ENCODE measurements around the gene VAV3. TPM values are rescaled to one million over a fixed set of nuclear protein-coding genes. Genes with fewer than 3 reads are reported as not detected.

The VAV3 gene
- total RNA-seq, 1 donor from 2014 or later = 25.8 TPM

- Mint-ChIP-seq H3K27me3 (ENCODE audit: unreplicated experiment) (peaks cover 3% of the 10 kb centered on the region), H3K4me1 (ENCODE audit: low read depth, unreplicated experiment) (peaks cover 23% of the 10 kb centered on the region), H3K4me3 (ENCODE audit: unreplicated experiment) (no peak overlapping the region), H3K9me3 (ENCODE audit: unreplicated experiment) (peaks cover 7% of the 10 kb centered on the region), H3K27ac (ENCODE audit: unreplicated experiment) (no peak overlapping the region), H3K36me3 (ENCODE audit: unreplicated experiment) (no peaks in the 10 kb centered on the region)
- TF ChIP-seq, protein P1, sequence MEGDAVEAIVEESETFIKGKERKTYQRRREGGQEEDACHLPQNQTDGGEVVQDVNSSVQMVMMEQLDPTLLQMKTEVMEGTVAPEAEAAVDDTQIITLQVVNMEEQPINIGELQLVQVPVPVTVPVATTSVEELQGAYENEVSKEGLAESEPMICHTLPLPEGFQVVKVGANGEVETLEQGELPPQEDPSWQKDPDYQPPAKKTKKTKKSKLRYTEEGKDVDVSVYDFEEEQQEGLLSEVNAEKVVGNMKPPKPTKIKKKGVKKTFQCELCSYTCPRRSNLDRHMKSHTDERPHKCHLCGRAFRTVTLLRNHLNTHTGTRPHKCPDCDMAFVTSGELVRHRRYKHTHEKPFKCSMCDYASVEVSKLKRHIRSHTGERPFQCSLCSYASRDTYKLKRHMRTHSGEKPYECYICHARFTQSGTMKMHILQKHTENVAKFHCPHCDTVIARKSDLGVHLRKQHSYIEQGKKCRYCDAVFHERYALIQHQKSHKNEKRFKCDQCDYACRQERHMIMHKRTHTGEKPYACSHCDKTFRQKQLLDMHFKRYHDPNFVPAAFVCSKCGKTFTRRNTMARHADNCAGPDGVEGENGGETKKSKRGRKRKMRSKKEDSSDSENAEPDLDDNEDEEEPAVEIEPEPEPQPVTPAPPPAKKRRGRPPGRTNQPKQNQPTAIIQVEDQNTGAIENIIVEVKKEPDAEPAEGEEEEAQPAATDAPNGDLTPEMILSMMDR (IDR thresholded peaks at IDR 0.05; ENCODE audit: partially characterized antibody, unreplicated experiment) = no peak
- no peak for DNase-seq
Observed at GRCh38 chr1:107526524-107527198, 438.3 kb downstream of the VAV3 start.

DNA sequence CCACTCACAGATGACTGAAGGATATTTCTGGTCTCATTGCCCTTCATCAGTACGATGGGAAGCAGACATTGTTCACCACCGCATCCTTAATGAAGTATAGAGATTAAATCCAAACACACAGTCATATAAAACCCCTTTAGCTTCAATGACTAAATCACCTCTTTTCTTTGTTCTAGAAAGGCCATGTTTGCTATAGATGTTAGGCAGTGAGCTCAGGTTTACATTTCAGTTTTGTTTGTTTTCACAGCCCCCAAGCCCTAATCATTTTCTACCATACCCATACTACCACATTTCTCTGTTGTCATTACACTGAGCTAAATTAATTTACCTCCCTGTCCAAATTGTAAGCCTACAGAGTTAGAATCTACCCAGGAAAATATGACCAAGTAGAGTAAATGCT, 439.0 kb downstream of the VAV3 start:
- Mint-ChIP-seq H3K27me3 (ENCODE audit: unreplicated experiment) (peaks cover 3% of the 10 kb centered on the region), H3K4me1 (ENCODE audit: low read depth, unreplicated experiment) (peaks cover 16% of the 10 kb centered on the region), H3K36me3 (ENCODE audit: unreplicated experiment) (no peaks in the 10 kb centered on the region), H3K27ac (ENCODE audit: unreplicated experiment) (no peak overlapping the region), H3K4me3 (ENCODE audit: unreplicated experiment) (no peak overlapping the region), H3K9me3 (ENCODE audit: unreplicated experiment) (peaks cover 7% of the 10 kb centered on the region)
- TF ChIP-seq, protein P1 (IDR thresholded peaks at IDR 0.05; ENCODE audit: partially characterized antibody, unreplicated experiment) = no peak
- DNase-seq = no peak

GRCh38 chr1:107525145-107525544, 439.8 kb downstream of the VAV3 start:
- H3K9me3 Mint-ChIP-seq (ENCODE audit: unreplicated experiment) = peaks cover 7% of the 10 kb centered on the region
- H3K27me3 Mint-ChIP-seq (ENCODE audit: unreplicated experiment) = peaks cover 3% of the 10 kb centered on the region
- no peak for DNase-seq
- H3K27ac Mint-ChIP-seq (ENCODE audit: unreplicated experiment) = no peak overlapping the region
- TF ChIP-seq, protein P1 (IDR thresholded peaks at IDR 0.05; ENCODE audit: partially characterized antibody, unreplicated experiment) = no peak
- no peaks in the 10 kb centered on the region for H3K36me3 Mint-ChIP-seq (ENCODE audit: unreplicated experiment)
- H3K4me3 Mint-ChIP-seq (ENCODE audit: unreplicated experiment) = no peak overlapping the region
- peaks cover 16% of the 10 kb centered on the region for H3K4me1 Mint-ChIP-seq (ENCODE audit: low read depth, unreplicated experiment)

- TF ChIP-seq, protein P1 (IDR thresholded peaks at IDR 0.05; ENCODE audit: partially characterized antibody, unreplicated experiment) = no peak
- Mint-ChIP-seq H3K9me3 (ENCODE audit: unreplicated experiment) (peaks cover 3% of the 10 kb centered on the region), H3K4me1 (ENCODE audit: low read depth, unreplicated experiment) (peaks cover 12% of the 10 kb centered on the region), H3K27ac (ENCODE audit: unreplicated experiment) (no peak overlapping the region), H3K27me3 (ENCODE audit: unreplicated experiment) (peaks cover 3% of the 10 kb centered on the region), H3K36me3 (ENCODE audit: unreplicated experiment) (no peaks in the 10 kb centered on the region), H3K4me3 (ENCODE audit: unreplicated experiment) (no peak overlapping the region)
- DNase-seq = no peak
Observed at GRCh38 chr1:107524301-107524700, 440.7 kb downstream of the VAV3 start.

DNA sequence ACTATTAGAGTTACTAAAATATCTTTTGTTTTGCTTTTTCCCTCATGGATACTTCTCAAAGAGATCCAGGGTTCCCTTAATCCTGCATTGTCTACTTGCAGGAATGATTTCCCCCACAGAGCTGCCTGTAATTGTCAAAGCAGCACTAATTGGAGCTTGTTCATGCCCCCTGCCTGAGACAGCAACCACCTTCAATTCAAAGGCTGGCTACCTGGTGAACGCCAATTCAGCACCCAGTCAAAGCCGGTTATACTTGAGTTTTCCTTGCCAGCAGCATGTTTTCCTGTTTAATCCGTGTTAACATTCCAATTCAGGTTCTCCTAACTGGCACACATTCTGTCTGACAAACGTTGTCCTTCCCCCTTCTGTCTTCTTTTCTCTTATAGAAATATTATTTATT, 441.2 kb downstream of the VAV3 start:
- no peak for DNase-seq
- TF ChIP-seq, protein P1 (IDR thresholded peaks at IDR 0.05; ENCODE audit: partially characterized antibody, unreplicated experiment) = no peak
- Mint-ChIP-seq H3K4me1 (ENCODE audit: low read depth, unreplicated experiment) (peaks cover 8% of the 10 kb centered on the region), H3K27ac (ENCODE audit: unreplicated experiment) (no peak overlapping the region), H3K4me3 (ENCODE audit: unreplicated experiment) (no peak overlapping the region), H3K27me3 (ENCODE audit: unreplicated experiment) (peaks cover 3% of the 10 kb centered on the region), H3K9me3 (ENCODE audit: unreplicated experiment) (peaks cover 1% of the 10 kb centered on the region), H3K36me3 (ENCODE audit: unreplicated experiment) (no peaks in the 10 kb centered on the region)
